HepG2 (cell line): ENCODE results near the gene KIF1B. TPM values are rescaled to one million over a fixed set of nuclear protein-coding genes. Genes with fewer than 3 reads are reported as not detected.

Experiments
- ATAC-seq: fragments of 200-7000 bp; cut with Tn5 transposase; 3 replicates; pipeline ENCODE4 v1.9.1; 2020; ENCODE audit warnings: mild to moderate bottlenecking, moderate library complexity
- BruUV-seq: library from RNA; stranded (reverse); fragments of 400-500 nt; replicated peaks from 2 replicates; lab custom pipeline; 2021; lab: Mats Ljungman, UMichigan
- CTCF ChIA-PET: fragments of 300-600 bp; formaldehyde crosslinking; extraction: SDS; loops from one replicate; lab custom pipeline; 2021; ENCODE audit warnings: low total read pairs, inconsistent platforms, low intra/inter-chr PET ratio; lab: Yijun Ruan, JAX
- POLR2A ChIA-PET: fragments of 350-600 bp; sonication (Branson Sonifier 250); formaldehyde crosslinking; loops from one replicate; lab custom pipeline; 2020; ENCODE audit warnings: antibody characterized with exemption, inconsistent platforms; lab: Yijun Ruan, JAX
- DNase-seq: peaks from one replicate; pipeline ENCODE4 v3.0.0-alpha.2; 2015; ENCODE audit warnings: low spot score
- FAIRE-seq: peaks from 3 replicates; lab custom pipeline; 2011; peaks lifted over from hg19 to GRCh38; lab: Jason Lieb, UNC
- H2AFZ ChIP-seq: one replicate; pipeline ENCODE4 v1.6.1; 2011; ENCODE audit warnings: low read length, inconsistent platforms
- H3K27ac ChIP-seq: fragments of 300-600 bp; 3 replicates; pipeline ENCODE4 v1.8.0; 2011; ENCODE audit warnings: mixed run types, mild to moderate bottlenecking, mixed read lengths, low read length, inconsistent platforms; ENCODE audit not compliant: insufficient read depth; ENCODE audit errors: extremely low read length
- H3K27me3 ChIP-seq, 2 experiments: fragments of 200-600 bp in 1 of 2; 2 replicates in 1 of 2; 3 replicates in 1 of 2; pipeline versions ENCODE4 v1.6.0 to v1.8.0; 2011; ENCODE audit warnings: low read length in 2 of 2, mild to moderate bottlenecking in 2 of 2, moderate library complexity in 2 of 2, inconsistent platforms in 1 of 2; ENCODE audit not compliant: insufficient read depth in 2 of 2, control insufficient read depth in 1 of 2
- H3K36me3 ChIP-seq, 2 experiments: fragments of 200-600 bp in 1 of 2; replicated peaks in 1 of 2; 2 replicates in 1 of 2; 3 replicates in 1 of 2; pipeline versions ENCODE4 v1.5.1 to v1.8.0; 2011; ENCODE audit warnings: low read length in 2 of 2, inconsistent platforms in 1 of 2; ENCODE audit not compliant: insufficient read depth in 2 of 2, control insufficient read depth in 1 of 2
- H3K4me1 ChIP-seq: 2 replicates; pipeline ENCODE4 v1.5.1; 2012; ENCODE audit warnings: low read length, inconsistent platforms; ENCODE audit not compliant: insufficient read depth
- H3K4me2 ChIP-seq: 2 replicates; pipeline ENCODE4 v1.6.0; 2011; ENCODE audit warnings: low read depth, low read length, inconsistent platforms
- H3K4me3 ChIP-seq, 3 experiments: fragments of 200-600 bp in 1 of 3; sonication (generic), shearing (Covaris generic) in 1 of 3; replicated peaks in 1 of 3; 2 replicates each; pipeline ENCODE4 v1.5.1; 2011 to 2016; ENCODE audit warnings: low read length in 3 of 3, inconsistent platforms in 2 of 3, low read depth in 2 of 3, mild to moderate bottlenecking in 2 of 3, control low read depth in 1 of 3, mixed read lengths in 1 of 3; ENCODE audit not compliant: insufficient read depth in 1 of 3
- H3K79me2 ChIP-seq: one replicate; pipeline ENCODE4 v1.6.1; 2011; ENCODE audit warnings: low read length, inconsistent platforms; ENCODE audit not compliant: insufficient read depth
- H3K9ac ChIP-seq: 2 replicates; pipeline ENCODE4 v1.6.0; 2011; ENCODE audit warnings: mild to moderate bottlenecking, low read depth, low read length, inconsistent platforms; ENCODE audit not compliant: insufficient read depth
- H3K9me3 ChIP-seq: 2 replicates; pipeline ENCODE4 v1.5.1; 2012; ENCODE audit warnings: mild to moderate bottlenecking, low read length
- H4K20me1 ChIP-seq: 2 replicates; pipeline ENCODE4 v1.6.0; 2011; ENCODE audit warnings: inconsistent platforms, mild to moderate bottlenecking, low read length, moderate library complexity; ENCODE audit not compliant: insufficient read depth
- DMTF1 ChIP-seq: sonication (generic); formaldehyde crosslinking; IDR thresholded peaks from 2 replicates; pipeline ENCODE4 v1.4.0; 2020; ENCODE audit warnings: mild to moderate bottlenecking, missing genetic modification reagents
- IRX3 ChIP-seq: sonication (generic); formaldehyde crosslinking; IDR thresholded peaks from 2 replicates; pipeline ENCODE4 v1.8.1; 2023; ENCODE audit warnings: mild to moderate bottlenecking, low read depth, missing genetic modification reagents, borderline replicate concordance
- ZNF607 ChIP-seq: sonication (generic); formaldehyde crosslinking; IDR thresholded peaks from 2 replicates; pipeline ENCODE4 v1.5.1; 2020; ENCODE audit warnings: missing genetic modification reagents, mild to moderate bottlenecking, borderline replicate concordance
- WGBS: methylation state at CpG from one replicate; pipeline ENCODE4 v1.1.6; 2017; ENCODE audit warnings: low lambda C conversion rate; 5-methylcytosine and 5-hydroxymethylcytosine counted together
- in situ Hi-C: cut with HindIII; loops from 2 replicates; pipeline ENCODE4 v1.10.0; 2017; ENCODE audit warnings: low pct_unique_long_range_greater_than_20kb; ENCODE audit not compliant: extremely low pct_ligation_motif_present
- intact Hi-C: fragments of 100-400 bp; cut with micrococcal nuclease; formaldehyde crosslinking; loops from one replicate; pipeline ENCODE4 v1.10.0; 2022; ENCODE audit not compliant: unreplicated experiment
- polyA plus RNA-seq, 8 experiments: library from polyadenylated mRNA; depleted of rRNA in 3 of 8; stranded (reverse) in 7 of 8; unstranded in 1 of 8; fragments of >200 nt; fragmentation: Illumina TruSeq in 4 of 8; extraction: Trizol in 4 of 8; gene quantifications; 2 replicates each; pipeline versions ENCODE4 v1.2.1 to v1.2.3, GENCODE V29; 2011 to 2016; ENCODE audit warnings: low read depth in 4 of 8, missing spikeins in 1 of 8, mixed read lengths in 1 of 8; ENCODE audit not compliant: insufficient read depth in 1 of 8
- total RNA-seq, 5 experiments: library from RNA; depleted of rRNA; stranded (reverse); fragments of >200 nt; fragmentation: Illumina TruSeq; extraction: Trizol; gene quantifications; 2 replicates each; pipeline ENCODE4 v1.2.3, GENCODE V29; 2016; ENCODE audit warnings: low read depth in 1 of 5
- TF ChIP-seq, protein P1 (sequence below): sonication (generic); formaldehyde crosslinking; IDR thresholded peaks from 2 replicates; pipeline ENCODE4 v1.5.0; 2020; ENCODE audit warnings: missing genetic modification reagents, mild to moderate bottlenecking, borderline replicate concordance
- TF ChIP-seq, protein P2 (sequence below): sonication (generic); formaldehyde crosslinking; IDR thresholded peaks from 2 replicates; pipeline ENCODE4 v1.4.0; 2020; ENCODE audit warnings: mild to moderate bottlenecking, missing genetic modification reagents

Gene KIF1B
- total and polyA plus RNA-seq, 2 of the 13 experiments (the other 11 are each of a cell fraction or from before 2014, with no cell fraction given), result 26.7 to 32.5 TPM

DNA sequence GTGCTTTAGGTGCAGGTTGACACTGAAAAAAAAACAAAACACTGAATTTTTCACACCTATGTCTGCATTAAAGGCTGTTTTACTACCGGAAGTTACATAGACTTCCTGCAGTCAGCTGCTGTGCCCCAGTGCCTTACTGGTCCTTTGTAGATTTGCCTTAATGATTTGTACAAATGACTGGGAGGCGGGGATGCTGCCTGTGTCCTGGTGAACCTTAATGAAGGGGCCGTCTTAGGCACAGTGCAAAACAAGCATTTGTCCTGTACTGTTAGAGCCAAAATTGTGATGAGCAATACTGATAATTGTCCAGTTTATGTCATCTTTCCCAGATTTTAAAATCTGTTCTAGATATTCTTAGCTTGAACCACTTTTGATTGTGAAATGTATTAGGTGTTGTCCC, 97.6 kb downstream of the KIF1B start:
- no peaks in the 10 kb centered on the region for H3K9me3 ChIP-seq
- no peaks in the 10 kb centered on the region for H3K79me2 ChIP-seq
- TF ChIP-seq IRX3, result no peak
- TF ChIP-seq ZNF607 (CRISPR knock-in tag), result no peak
- TF ChIP-seq, protein P1, sequence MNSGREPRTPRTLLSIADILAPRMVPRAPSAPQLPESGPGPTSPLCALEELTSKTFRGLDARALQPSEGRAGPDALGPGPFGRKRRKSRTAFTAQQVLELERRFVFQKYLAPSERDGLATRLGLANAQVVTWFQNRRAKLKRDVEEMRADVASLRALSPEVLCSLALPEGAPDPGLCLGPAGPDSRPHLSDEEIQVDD (CRISPR knock-in tag), result no peak
- TF ChIP-seq, protein P2, sequence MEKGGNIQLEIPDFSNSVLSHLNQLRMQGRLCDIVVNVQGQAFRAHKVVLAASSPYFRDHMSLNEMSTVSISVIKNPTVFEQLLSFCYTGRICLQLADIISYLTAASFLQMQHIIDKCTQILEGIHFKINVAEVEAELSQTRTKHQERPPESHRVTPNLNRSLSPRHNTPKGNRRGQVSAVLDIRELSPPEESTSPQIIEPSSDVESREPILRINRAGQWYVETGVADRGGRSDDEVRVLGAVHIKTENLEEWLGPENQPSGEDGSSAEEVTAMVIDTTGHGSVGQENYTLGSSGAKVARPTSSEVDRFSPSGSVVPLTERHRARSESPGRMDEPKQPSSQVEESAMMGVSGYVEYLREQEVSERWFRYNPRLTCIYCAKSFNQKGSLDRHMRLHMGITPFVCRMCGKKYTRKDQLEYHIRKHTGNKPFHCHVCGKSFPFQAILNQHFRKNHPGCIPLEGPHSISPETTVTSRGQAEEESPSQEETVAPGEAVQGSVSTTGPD (CRISPR knock-in tag), result no peak
- no peak for TF ChIP-seq DMTF1 (CRISPR knock-in tag)
- H3K27me3 ChIP-seq, result no peaks in the 10 kb centered on the region; a peak in 1 of 5 replicates
- POLR2A ChIA-PET, result no interaction called here
- H3K4me1 ChIP-seq, result no peaks in the 10 kb centered on the region
- no peak overlapping the region for H3K4me3 ChIP-seq
- no peak overlapping the region for H2AFZ ChIP-seq
- no peak overlapping the region for H3K27ac ChIP-seq
- ATAC-seq (no peak), FAIRE-seq (no peak), DNase-seq (no peak)
- H3K36me3 ChIP-seq, result peaks cover 15 to 35% of the 10 kb centered on the region in 2 experiments
- BruUV-seq, result no TSS peak
- H4K20me1 ChIP-seq, result no peaks in the 10 kb centered on the region
- H3K4me2 ChIP-seq, result no peak overlapping the region
- H3K9ac ChIP-seq, result no peak overlapping the region
- CTCF ChIA-PET, result no interaction called here
- 90% methylated on average over 3 of the region's 3 CpGs for WGBS
- intact Hi-C loops, result no loop called here
- in situ Hi-C loops, result no loop called here
